GM19372 (cell line): ENCODE data around the gene RGS7.
"Not testable (repeated sequence)": the region's sequence is repeated elsewhere in the genome, so short reads cannot be mapped to it uniquely, and the experiment has no call there.

Experiments
- ATAC-seq: cut with Tn5 transposase; IDR thresholded peaks from one replicate; pipeline ENCODE4 v1.9.1; 2021; ENCODE audit warnings: mild to moderate bottlenecking, low read depth, moderate library complexity; ENCODE audit not compliant: unreplicated experiment

Gene RGS7

GRCh38 chr1:240808381-240808780 lies 548.6 kb downstream of the RGS7 start:
- no peak for ATAC-seq

GRCh38 chr1:240806200-240806745 lies 550.7 kb downstream of the RGS7 start:
- no peak for ATAC-seq

DNA sequence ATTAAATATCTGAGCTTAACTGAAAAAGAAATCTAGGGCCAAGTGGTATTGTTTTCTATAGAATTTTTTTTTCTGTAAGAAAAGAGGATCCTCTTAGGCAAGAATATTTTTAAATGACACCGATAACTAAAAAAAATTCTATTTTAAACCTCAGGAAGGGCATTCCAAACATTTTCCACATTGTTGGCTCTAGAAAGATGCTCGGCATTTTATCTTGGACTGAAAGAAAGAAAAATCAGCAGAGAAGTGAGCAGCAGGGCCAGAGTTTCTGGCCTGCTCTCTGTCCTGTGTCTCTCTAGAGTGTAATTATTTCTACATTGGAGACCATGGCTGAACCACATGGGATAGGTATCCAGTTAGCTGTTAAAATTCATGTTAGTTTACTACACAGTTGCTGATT lies 552.5 kb downstream of the RGS7 start:
- ATAC-seq, result no peak

DNA sequence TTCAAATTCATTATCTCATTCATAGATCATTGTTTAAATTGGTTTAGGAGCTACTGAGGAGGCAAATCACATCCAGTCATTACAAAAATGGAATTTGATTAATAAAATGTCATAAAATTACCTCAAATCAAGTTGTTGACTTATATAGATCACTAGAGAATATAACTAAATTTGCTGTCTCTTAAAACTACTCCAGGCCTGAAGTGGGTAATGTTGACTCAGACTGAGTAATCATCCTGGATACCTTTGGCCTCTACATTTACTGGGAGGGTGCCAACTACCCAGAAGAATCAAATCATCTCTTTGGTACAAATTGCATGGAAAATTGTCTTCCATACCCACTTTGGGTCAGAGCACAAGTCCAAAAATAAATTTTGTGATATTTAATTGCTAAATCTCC lies 553.9 kb downstream of the RGS7 start:
- ATAC-seq, result no peak

GRCh38 chr1:240802271-240802670 lies 554.7 kb downstream of the RGS7 start:
- ATAC-seq, result no peak

DNA sequence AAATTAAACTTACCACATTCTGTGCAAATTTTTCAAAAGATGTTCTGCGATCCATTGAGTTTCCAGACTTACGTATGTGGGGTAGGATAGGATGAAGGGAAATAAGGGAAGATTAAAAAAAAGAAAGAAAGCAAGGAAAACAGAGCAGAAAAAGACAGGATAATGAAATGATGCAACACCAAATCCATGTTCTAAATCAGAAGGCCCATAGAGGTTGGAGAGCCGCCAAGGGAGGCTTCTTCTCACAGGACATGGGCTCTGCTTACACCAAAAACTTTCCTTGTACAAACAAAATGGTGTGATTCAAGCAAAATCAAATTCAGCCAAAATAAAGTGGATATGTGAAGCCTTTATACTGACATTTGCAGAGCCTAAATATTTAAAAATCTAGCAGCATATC lies 555.6 kb downstream of the RGS7 start:
- no peak for ATAC-seq

GRCh38 chr1:240800291-240800690 lies 556.7 kb downstream of the RGS7 start:
- no peak for ATAC-seq

DNA sequence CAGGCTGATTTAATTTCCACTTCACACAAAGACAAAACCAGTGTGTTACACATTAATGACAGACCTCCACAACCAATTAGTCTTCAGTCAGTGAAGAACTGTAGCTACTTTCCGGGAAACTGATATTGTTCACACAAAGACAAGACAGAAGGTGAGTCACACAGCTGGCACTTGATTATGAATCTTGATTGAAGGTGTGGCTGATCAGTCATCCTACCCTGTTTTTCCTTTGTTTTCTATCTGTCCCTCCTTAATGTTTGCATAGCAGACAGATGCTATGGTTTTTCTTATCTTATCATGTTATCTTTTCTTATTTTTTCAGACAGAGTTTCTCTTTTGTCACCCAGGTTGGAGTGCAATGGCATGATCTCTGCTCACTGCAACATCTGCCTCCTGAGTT lies 560.0 kb downstream of the RGS7 start:
- no peak for ATAC-seq

GRCh38 chr1:240794046-240794843 lies 562.8 kb downstream of the RGS7 start:
- ATAC-seq, result no peak

DNA sequence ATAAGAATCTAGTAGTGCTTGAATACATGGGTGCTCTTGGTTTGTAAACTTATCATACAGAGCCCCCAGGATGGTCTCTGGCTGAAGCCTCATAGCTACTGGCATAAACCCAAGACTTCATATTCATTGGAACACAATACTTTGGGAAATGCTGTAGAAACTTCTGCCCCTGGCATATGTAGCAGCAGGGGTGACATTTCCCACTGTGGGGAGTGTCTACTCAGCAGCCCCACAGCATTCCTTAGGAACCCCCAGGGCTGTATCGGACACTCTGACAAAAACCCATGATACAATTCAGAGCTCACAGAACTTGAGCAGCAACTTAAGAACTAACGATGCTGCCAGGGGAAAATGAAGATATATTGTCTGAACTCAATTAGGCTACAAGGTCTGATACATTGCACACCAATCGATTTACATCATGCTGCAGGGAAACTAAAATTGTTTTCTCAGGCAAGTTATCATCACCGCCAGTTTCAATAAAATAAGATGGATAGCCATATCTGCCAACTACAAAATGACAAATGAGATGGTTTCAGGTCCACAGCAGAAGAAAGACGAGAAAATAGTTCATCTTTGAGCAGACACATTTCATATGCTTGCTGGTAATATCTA lies 564.0 kb downstream of the RGS7 start:
- no peak for ATAC-seq

GRCh38 chr1:240790856-240791255 lies 566.1 kb downstream of the RGS7 start:
- ATAC-seq, result no peak

- no peak for ATAC-seq
These were observed 570.1 kb downstream of the RGS7 start for GRCh38 chr1:240786880-240787279.

DNA sequence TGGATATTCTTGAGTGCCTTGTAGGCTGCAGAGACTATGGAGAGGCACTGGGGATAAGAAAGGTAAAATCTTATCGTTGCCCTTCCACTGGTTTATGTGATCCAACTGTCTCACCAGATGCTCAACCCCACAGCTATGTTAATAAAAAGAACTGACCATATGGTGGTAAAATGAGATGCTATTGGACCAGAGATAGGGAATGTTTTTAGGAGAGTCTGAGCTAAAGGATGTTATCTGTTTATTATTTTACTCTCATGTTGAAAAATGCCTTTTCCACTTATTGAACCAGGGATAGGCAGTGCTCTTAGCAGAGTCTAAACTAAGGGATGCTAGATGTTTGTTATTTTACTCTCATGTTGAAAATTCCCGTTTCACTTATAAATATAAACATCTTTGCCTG lies 572.2 kb downstream of the RGS7 start:
- no peak for ATAC-seq

DNA sequence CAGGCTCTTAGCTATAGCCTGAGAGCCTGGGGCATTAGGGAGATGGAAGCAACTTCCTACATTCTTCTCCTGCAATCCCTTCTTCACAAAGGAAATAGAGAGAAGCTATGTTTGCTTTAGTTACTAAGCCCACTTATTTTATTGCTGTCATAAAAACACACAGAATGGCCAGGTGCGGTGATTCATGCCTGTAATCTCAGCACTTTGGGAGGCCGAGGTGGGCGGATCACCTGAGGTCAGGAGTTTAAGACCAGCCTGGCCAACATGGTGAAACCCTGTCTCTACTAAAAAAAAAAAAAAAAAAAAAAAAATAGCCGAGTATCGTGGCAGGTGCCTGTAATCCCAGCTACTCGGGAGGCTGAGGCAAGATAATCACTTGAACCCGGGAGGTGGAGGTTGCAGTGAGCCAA lies 573.3 kb downstream of the RGS7 start:
- ATAC-seq, result not testable (repeated sequence)

DNA sequence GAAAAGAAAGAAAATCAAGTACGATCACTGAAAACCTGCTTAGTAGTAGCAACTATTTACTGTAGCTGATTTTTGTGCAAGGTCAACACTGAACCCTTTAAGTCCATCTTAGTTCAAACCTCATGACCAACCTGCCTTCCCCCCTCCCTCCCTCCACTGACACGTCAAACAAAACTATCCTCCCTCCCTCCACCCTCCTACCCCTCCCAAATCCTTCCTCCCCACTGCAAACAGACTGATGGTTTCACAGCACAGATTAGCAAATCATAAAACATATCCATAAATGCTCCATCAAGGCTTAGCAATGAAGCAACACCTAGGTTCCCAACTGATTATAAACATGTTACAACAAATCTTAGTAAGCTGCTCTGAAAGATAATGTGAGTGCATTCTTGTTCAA lies 580.8 kb downstream of the RGS7 start:
- no peak for ATAC-seq

DNA sequence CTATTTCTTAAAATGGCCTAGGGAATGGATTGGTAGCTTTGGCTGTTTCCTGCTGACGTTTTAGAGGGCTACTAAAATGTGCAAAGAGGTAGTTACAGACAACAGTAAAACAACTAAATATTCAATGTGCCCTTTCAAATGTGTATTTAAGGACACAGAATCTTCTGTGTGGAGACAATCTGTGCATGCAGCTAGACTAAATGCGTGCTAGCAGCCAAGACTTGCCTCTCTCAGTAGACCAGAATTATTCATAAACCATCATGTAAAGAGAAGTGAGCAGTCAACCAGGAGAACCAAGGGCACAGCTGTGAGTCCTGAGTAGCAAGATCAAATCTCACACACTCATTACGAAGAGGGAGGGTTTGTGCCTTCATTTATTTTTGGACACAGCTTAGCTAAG lies 584.9 kb downstream of the RGS7 start:
- no peak for ATAC-seq

GRCh38 chr1:240771450-240771849 lies 585.6 kb downstream of the RGS7 start:
- no peak for ATAC-seq

GRCh38 chr1:240768979-240769378 lies 588.0 kb downstream of the RGS7 start:
- ATAC-seq, result no peak

DNA sequence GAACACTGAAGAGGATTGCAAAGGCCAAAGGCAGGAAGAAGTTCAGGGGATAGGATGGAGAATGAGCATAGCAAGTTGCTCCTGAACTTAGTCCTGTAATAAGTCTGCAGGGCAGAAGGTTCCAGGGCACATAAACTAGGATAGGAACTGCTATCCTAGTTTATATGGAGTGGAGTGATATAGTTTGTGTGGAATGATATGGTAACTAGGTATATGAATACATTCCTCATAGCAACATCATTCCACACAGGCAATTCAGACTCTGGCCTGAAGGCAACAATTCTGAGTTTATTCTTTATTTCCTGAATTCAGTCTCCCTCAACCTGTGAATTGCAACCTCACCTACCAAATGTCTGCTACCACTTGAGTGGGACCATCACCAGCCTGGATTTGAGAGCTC lies 590.2 kb downstream of the RGS7 start:
- no peak for ATAC-seq

- no peak for ATAC-seq
These were observed 591.2 kb downstream of the RGS7 start for GRCh38 chr1:240765732-240766363.

DNA sequence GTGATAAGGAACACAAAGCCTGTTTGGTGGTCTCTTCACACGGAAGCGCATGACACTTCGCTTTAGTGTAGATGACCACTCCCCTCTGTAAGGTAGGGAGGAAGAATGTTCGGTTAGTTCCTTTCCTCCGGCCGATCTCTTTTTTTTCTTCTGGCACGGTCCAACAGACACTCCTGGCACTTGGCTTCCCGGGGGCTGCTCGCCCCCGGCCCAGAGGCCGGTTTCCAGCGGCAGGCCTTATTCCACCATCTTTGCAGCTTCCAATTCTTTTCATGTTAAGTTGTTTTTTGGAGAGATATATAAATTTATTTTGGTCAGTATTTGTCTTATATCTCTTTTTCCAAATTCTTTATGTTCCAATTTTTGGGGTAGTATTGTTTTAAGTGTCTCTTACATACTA lies 593.2 kb downstream of the RGS7 start:
- ATAC-seq, result no peak
